SKM-1 (cell line): ENCODE results near the gene ODAM.
"Not testable (repeated sequence)": the region's sequence is repeated elsewhere in the genome, so short reads cannot be mapped to it uniquely, and the experiment has no call there.

ENCODE experiments used
- DNase-seq: peaks from one replicate; lab custom pipeline; 2025; ENCODE audit not compliant: unreplicated experiment; lab: John Stamatoyannopoulos, UW

ODAM gene

GRCh38 chr4:70221389-70221788, 25.9 kb downstream of the ODAM start:
- not testable (repeated sequence) for DNase-seq

- DNase-seq = not testable (repeated sequence)
Measured at GRCh38 chr4:70221818-70222217, 26.3 kb downstream of the ODAM start.

GRCh38 chr4:70225824-70226223, 30.3 kb downstream of the ODAM start, which contains the start of gene FDCSP:
FDCSP (plus strand) TSS chr4:70226124; CDS start chr4:70231195, 5,071 bp downstream.
- no peak for DNase-seq

- no peak for DNase-seq
Measured at GRCh38 chr4:70236125-70236524, 40.6 kb downstream of the ODAM start.

- DNase-seq = no peak
Measured at GRCh38 chr4:70239131-70239883, 43.8 kb downstream of the ODAM start.

- DNase-seq = no peak
Measured at GRCh38 chr4:70239884-70240591, 44.5 kb downstream of the ODAM start.

GRCh38 chr4:70242297-70242696, 46.8 kb downstream of the ODAM start, which contains the start of gene CSN3:
CSN3 (plus strand) TSS chr4:70242597; CDS start chr4:70244820, 2,223 bp downstream.
- DNase-seq = not testable (repeated sequence)

- no peak for DNase-seq
Measured at GRCh38 chr4:70243091-70243490, 47.6 kb downstream of the ODAM start.

- DNase-seq = no peak
Measured at GRCh38 chr4:70251250-70251944, 55.9 kb downstream of the ODAM start.

GRCh38 chr4:70251945-70252277, 56.4 kb downstream of the ODAM start:
- DNase-seq = no peak
